ENCODE data around the gene SLC2A13. TPM values are rescaled to one million over a fixed set of nuclear protein-coding genes. Genes with fewer than 3 reads are reported as not detected.

Gene SLC2A13
- total RNA-seq, 1 experiment from 2014 or later = 12.1 TPM

DNA sequence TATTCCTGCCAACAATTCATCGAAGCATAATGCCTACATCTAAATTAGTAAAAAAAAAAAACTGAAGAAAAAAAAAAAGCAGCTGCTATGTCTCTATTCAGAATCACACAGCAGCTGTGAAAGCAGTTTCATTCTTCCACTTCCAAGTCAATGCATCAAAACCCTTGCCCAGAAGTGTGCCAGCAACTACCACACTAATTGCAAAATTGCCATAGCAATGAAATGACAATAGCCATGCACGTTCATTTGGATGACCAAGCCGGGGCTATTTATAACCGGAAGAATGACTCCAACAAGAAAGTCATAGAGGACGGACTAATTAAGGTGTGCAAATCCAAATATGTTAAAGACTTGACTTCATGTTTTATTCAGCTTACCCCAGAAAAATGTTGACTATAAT is 42.5 kb downstream of the SLC2A13 start:
- TF ChIP-seq TCF7L2 (IDR thresholded peaks at IDR 0.05; ENCODE audit: low read depth, low read length) (no peak), SIN3A (IDR thresholded peaks at IDR 0.05; ENCODE audit: borderline replicate concordance, insufficient read depth, low read depth, low read length) (no peak), POLR2AphosphoS5 (IDR thresholded peaks at IDR 0.05; ENCODE audit: low read depth, low read length) (no peak)
- TF ChIP-seq, protein P1, sequence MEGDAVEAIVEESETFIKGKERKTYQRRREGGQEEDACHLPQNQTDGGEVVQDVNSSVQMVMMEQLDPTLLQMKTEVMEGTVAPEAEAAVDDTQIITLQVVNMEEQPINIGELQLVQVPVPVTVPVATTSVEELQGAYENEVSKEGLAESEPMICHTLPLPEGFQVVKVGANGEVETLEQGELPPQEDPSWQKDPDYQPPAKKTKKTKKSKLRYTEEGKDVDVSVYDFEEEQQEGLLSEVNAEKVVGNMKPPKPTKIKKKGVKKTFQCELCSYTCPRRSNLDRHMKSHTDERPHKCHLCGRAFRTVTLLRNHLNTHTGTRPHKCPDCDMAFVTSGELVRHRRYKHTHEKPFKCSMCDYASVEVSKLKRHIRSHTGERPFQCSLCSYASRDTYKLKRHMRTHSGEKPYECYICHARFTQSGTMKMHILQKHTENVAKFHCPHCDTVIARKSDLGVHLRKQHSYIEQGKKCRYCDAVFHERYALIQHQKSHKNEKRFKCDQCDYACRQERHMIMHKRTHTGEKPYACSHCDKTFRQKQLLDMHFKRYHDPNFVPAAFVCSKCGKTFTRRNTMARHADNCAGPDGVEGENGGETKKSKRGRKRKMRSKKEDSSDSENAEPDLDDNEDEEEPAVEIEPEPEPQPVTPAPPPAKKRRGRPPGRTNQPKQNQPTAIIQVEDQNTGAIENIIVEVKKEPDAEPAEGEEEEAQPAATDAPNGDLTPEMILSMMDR (IDR thresholded peaks at IDR 0.05) = no peak
- TF ChIP-seq, protein P2, sequence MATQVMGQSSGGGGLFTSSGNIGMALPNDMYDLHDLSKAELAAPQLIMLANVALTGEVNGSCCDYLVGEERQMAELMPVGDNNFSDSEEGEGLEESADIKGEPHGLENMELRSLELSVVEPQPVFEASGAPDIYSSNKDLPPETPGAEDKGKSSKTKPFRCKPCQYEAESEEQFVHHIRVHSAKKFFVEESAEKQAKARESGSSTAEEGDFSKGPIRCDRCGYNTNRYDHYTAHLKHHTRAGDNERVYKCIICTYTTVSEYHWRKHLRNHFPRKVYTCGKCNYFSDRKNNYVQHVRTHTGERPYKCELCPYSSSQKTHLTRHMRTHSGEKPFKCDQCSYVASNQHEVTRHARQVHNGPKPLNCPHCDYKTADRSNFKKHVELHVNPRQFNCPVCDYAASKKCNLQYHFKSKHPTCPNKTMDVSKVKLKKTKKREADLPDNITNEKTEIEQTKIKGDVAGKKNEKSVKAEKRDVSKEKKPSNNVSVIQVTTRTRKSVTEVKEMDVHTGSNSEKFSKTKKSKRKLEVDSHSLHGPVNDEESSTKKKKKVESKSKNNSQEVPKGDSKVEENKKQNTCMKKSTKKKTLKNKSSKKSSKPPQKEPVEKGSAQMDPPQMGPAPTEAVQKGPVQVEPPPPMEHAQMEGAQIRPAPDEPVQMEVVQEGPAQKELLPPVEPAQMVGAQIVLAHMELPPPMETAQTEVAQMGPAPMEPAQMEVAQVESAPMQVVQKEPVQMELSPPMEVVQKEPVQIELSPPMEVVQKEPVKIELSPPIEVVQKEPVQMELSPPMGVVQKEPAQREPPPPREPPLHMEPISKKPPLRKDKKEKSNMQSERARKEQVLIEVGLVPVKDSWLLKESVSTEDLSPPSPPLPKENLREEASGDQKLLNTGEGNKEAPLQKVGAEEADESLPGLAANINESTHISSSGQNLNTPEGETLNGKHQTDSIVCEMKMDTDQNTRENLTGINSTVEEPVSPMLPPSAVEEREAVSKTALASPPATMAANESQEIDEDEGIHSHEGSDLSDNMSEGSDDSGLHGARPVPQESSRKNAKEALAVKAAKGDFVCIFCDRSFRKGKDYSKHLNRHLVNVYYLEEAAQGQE (IDR thresholded peaks at IDR 0.05; ENCODE audit: insufficient read depth in 1 of 2, low read depth in 2 of 2, low read length in 1 of 2) = no peak
- no TSS peak for BruUV-seq (replicated peaks)
- no peaks in the 10 kb centered on the region for H3K36me3 ChIP-seq (ENCODE audit: control insufficient read depth, insufficient read depth, low read length)
- in situ Hi-C loops (cut with HindIII; ENCODE audit: low pct_unique_long_range_greater_than_20kb, low sequenced_read_pairs) (no loop called here), intact Hi-C loops (cut with micrococcal nuclease; ENCODE audit: unreplicated experiment) (no loop called here)
- no peaks in the 10 kb centered on the region for H3K9me3 ChIP-seq (ENCODE audit: control insufficient read depth, insufficient read depth, low read depth, low read length)
- no peak overlapping the region for H3K27ac ChIP-seq (ENCODE audit: low read length)
- H3K4me1 ChIP-seq (ENCODE audit: control insufficient read depth, insufficient read depth, low read length) = peaks cover 3% of the 10 kb centered on the region; the same call in 1 of the 2 replicates
- ATAC-seq = no peak
- H3K4me3 ChIP-seq (ENCODE audit: low read depth in 2 of 2, low read length in 2 of 2) = no peak overlapping the region
- POLR2A ChIA-PET = no interaction called here
- no peak for DNase-seq (ENCODE audit: low read depth, low spot score)
- CTCF ChIA-PET = no interaction called here
- H3K27me3 ChIP-seq (ENCODE audit: control insufficient read depth, insufficient read depth, low read length) = no peaks in the 10 kb centered on the region

DNA sequence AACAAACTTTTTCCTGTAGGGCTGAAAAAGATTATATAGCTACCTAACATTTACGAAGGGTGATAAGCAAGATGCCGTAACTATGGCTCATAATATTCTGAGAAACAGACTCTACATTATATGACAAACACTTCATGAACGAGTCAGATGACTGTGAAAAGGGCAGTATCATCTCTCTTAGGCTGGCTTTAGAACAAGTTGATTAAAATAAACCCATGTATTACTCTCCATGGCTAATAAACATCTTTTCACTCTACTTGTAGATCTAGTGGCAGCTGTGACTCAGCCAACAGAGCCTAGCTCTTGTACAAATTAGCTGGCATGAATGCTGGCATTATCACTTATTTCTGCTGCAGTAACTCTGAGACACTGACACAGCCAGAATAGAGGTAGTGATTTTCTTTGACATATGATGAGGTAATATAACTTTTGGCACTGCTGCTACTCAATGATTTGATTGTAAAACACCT is 47.1 kb downstream of the SLC2A13 start:
- no peak overlapping the region for H3K27ac ChIP-seq (ENCODE audit: low read length)
- no TSS peak for BruUV-seq (replicated peaks)
- in situ Hi-C loops (cut with HindIII; ENCODE audit: low pct_unique_long_range_greater_than_20kb, low sequenced_read_pairs) (no loop called here), intact Hi-C loops (cut with micrococcal nuclease; ENCODE audit: unreplicated experiment) (no loop called here)
- peaks cover 15% of the 10 kb centered on the region; the same call in 1 of the 2 replicates for H3K4me1 ChIP-seq (ENCODE audit: control insufficient read depth, insufficient read depth, low read length)
- no peak overlapping the region for H3K4me3 ChIP-seq (ENCODE audit: low read depth in 2 of 2, low read length in 2 of 2)
- ATAC-seq (no peak), DNase-seq (ENCODE audit: low read depth, low spot score) (no peak)
- H3K9me3 ChIP-seq (ENCODE audit: control insufficient read depth, insufficient read depth, low read depth, low read length) = no peaks in the 10 kb centered on the region
- POLR2A ChIA-PET = no interaction called here
- TF ChIP-seq POLR2AphosphoS5 (IDR thresholded peaks at IDR 0.05; ENCODE audit: low read depth, low read length) = no peak
- TF ChIP-seq, protein P2 (IDR thresholded peaks at IDR 0.05; ENCODE audit: insufficient read depth in 1 of 2, low read depth in 2 of 2, low read length in 1 of 2) = no peak
- TF ChIP-seq, protein P1 (IDR thresholded peaks at IDR 0.05) = no peak
- no peak for TF ChIP-seq SIN3A (IDR thresholded peaks at IDR 0.05; ENCODE audit: borderline replicate concordance, insufficient read depth, low read depth, low read length)
- no peak for TF ChIP-seq TCF7L2 (IDR thresholded peaks at IDR 0.05; ENCODE audit: low read depth, low read length)
- no peaks in the 10 kb centered on the region for H3K27me3 ChIP-seq (ENCODE audit: control insufficient read depth, insufficient read depth, low read length)
- CTCF ChIA-PET = no interaction called here
- no peaks in the 10 kb centered on the region for H3K36me3 ChIP-seq (ENCODE audit: control insufficient read depth, insufficient read depth, low read length)
